Colon (tissue), 2 donors: ENCODE measurements around the gene ADAMTS2.
"Not testable (repeated sequence)": the region's sequence is repeated elsewhere in the genome, so short reads cannot be mapped to it uniquely, and the experiment has no call there.

Experiments used
- FAIRE-seq: peaks from 2 replicates; lab custom pipeline; 2012; peaks lifted over from hg19 to GRCh38; lab: Jason Lieb, UNC
- donor health status: control.
- donor health status: control.

ADAMTS2 gene

GRCh38 chr5:179111267-179112207 lies 233.7 kb downstream of the ADAMTS2 start:
- FAIRE-seq, result no peak

GRCh38 chr5:179110528-179110927 lies 234.7 kb downstream of the ADAMTS2 start:
- no peak for FAIRE-seq

DNA sequence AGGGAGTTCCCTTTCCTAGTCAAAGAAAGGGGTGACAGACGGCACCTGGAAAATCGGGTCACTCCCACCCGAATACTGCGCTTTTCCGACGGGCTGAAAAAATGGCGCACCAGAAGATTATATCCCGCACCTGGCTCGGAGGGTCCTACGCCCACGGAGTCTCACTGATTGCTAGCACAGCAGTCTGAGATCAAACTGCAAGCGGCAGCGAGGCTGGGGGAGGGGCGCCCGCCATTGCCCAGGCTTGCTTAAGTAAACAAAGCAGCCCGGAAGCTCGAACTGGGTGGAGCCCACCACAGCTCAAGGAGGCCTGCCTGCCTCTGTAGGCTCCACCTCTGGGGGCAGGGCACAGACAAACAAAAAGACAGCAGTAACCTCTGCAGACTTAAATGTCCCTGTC lies 244.0 kb downstream of the ADAMTS2 start:
- not testable (repeated sequence) for FAIRE-seq

GRCh38 chr5:179089502-179089901 lies 255.8 kb downstream of the ADAMTS2 start:
- FAIRE-seq, result no peak

DNA sequence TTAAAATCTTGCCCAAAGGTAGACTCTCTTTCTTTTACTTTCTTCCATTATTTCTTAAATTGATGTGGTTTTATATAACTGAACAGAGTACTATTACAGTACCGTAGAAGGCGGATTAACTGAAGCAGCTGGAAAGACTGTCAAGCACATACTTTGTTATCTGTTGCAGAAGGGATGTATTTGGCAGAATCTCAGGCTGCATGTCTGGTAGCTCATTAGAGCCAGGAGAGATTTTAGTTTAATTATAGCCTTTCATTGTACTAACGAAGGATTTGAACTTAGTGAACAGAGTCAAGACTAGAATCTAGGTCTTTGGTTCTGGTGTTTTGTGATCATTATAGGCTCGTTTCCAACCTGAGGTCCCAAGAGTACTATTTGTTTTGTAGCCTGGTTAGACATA lies 264.5 kb downstream of the ADAMTS2 start:
- FAIRE-seq, result no peak

GRCh38 chr5:179079165-179079987 lies 265.9 kb downstream of the ADAMTS2 start:
- FAIRE-seq, result no peak

GRCh38 chr5:179065703-179066102 lies 279.6 kb downstream of the ADAMTS2 start:
- no peak for FAIRE-seq

GRCh38 chr5:179061025-179061424 lies 284.2 kb downstream of the ADAMTS2 start:
- FAIRE-seq, result no peak
